ENCODE measurements around the gene ANGPTL4.

GRCh38 chr19:8331263-8331845, 32.6 kb upstream of the ANGPTL4 start:
- TF ChIP-seq CTCF (IDR thresholded peaks at IDR 0.05; ENCODE audit: poor library complexity, severe bottlenecking) (no peak), EP300 (conservative IDR thresholded peaks at IDR 0.05; ENCODE audit: poor library complexity, severe bottlenecking) (no peak), EZH2 (IDR thresholded peaks at IDR 0.05; ENCODE audit: borderline replicate concordance, insufficient read depth, low read length, poor library complexity, severe bottlenecking) (no peak), TAF1 (IDR thresholded peaks at IDR 0.05; ENCODE audit: low read depth) (no peak), REST (IDR thresholded peaks at IDR 0.05; ENCODE audit: borderline replicate concordance) (no peak), POLR2AphosphoS5 (IDR thresholded peaks at IDR 0.05) (no peak), RAD21 (conservative IDR thresholded peaks at IDR 0.05) (no peak)
